Inflammatory macrophage treated with lipopolysaccharide for 1 hour (primary cell): ENCODE data around the gene DDC.
"Not testable (repeated sequence)": the region's sequence is repeated elsewhere in the genome, so short reads cannot be mapped to it uniquely, and the experiment has no call there.

ENCODE experiments used
- DNase-seq, 2 donors: peaks; one replicate each; pipeline ENCODE4 v3.0.0-alpha.2; 2020 to 2022

The DDC gene

DNA sequence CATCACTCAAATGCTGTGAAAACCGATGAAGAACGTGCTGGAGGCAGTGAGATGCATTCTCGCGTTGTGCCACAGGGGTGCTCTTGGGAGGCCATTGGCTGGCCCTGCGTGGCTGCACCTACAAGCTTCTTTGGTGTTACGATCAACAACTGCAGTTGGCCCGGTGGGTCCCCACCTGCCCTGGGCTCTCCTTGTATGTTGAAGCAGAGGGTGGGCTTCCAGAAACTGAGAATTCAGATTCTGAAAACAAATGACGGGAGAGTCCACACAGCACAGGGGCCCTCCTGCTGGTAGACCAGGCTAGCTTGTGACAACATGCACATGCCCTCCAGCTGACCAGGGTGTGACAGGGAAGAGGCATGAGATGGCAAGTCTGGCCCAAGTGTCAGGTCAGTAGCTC, 23.7 kb upstream of the DDC start:
- DNase-seq = no peak

DNA sequence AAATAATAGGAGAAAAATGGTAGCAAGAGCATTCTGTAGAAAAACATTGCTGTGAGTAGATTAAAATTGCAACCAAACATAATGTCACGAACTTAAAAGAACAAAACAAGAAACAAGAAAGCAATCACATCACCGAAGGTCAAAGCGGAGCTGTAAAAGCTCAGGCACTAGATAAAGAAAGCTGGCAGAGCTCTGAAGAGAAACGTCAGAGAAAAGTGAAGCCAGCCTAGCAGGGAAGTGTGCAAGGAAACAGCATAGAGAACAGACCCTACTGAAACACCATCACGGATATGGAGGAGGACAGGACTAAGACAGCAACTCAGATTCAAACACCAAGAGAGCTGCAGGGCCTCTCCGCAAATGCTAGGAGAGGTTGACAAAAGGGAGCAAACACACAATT, 22.5 kb upstream of the DDC start:
- no peak for DNase-seq

DNA sequence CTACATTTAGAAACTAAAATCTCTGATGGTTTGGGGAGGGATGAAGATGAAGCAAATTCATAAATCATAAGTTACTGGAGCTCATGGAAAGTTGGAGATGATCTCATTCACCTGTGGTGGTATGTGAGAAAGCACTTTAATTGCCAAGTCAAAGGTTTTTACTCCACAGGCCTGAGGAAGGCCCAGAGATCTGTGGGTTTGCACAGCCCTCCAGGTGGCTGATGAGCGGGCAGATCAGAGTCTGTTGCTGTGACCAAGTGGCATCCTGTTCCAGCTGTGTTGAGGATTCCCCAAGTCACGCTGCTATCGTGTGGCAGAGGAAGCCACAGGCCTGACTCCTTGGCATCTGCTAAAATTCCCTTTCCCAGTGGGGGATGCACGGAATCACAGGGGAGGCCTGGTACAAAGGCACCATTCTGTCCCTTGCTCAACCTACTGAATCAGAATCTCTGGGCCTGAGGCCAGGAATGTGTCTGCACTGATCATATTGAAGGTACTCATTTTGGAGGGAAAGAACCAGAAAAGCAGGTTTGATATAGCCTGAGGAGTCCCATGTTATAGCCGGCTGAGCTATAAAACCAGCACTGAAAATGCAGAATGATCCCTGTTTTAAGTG, 19.7 kb upstream of the DDC start:
- no peak for DNase-seq

DNA sequence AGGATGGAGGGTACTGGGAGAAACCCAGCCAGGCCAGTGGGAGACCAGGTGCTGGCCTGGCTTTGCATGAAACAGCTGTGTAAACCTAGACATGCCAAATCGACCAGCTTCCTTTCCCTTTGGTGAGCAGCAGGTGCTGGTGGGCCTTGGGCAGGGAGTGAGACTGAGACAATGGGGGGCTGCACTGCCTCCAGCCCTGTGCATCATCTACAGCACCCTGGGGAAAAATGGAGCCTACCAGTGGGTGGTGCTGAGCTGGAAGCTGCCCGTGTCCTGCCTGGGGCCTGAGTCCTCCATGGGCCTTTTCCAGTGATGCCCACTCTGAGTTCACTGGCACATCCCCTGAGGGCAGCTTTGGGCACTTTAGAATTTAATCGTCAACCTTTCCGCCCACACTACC, 19.2 kb upstream of the DDC start:
- DNase-seq = no peak

DNA sequence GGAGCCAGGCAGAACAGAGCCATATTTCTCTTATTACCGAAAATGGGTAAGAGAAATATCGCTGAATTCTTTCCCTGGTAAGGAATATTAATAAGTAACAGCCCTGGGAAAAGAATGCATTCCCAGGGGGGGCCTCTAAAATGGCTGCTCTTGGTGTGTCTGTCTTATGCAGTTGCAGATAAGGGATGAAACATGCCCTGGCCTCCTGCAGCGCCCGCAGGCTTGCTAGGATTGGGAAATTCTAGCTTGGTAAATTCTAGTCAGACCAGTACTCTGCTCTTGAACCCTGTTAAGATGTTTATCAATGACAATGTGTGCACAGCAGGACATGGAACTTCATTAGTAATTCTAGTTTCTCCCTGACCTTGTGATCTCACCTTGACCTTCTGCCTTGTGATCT, 18.1 kb upstream of the DDC start:
- not testable (repeated sequence) for DNase-seq

DNA sequence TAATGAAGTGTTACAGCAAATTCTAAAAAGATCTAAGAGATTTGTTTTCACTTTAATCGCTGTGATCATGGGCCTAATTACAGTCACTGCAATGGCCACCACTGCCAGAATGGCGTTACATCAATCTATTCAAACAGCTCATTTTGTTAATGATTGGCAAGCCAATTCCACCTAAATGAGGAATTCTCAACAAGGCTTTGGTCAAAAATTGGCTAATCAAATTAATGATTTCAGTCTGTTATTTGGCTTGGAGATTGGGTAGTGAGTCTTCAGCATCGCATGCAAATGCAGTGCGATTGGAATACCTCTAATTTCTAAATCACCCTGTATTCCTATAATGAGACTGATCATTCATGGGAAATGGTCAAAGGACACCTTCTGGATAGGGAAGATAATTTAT, 17.1 kb upstream of the DDC start:
- DNase-seq = not testable (repeated sequence)

DNA sequence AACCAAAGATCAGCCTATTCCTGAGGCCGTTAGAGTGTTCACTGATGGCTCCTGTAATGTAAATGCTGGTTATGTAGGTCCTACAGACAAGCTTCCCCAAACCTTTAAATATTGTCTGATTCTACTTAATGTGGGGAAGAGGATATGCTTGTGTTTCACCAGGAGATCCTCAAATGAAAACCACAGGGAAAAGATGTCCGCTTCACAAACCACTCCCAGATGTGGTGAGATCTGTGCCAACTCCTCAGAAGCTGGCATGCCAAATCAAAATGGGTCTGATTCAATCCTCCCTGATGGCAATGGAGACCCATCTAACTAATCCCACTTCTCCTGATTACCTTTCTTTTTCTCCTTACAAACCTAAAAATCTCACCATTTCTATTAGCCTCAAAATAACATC, 15.5 kb upstream of the DDC start:
- not testable (repeated sequence) for DNase-seq

DNA sequence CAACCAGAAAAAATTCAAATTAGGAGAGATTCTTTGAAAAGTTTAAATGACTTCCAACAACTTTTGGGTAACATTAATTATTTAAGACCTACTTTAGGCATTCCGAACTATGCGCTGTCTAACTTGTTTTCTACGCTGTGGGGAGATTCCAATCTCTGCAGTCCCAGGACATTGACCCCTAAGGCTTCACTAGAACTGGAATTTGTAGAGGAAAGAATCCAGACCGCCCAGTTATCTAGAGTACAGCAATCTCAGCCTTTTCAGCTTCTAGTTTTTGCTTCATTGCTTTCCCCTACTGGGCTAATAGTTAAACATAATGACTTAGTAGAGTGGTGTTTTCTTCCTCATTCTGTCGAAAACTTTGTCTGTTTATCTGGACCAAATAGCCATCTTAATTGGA, 14.9 kb upstream of the DDC start:
- DNase-seq = no peak

DNA sequence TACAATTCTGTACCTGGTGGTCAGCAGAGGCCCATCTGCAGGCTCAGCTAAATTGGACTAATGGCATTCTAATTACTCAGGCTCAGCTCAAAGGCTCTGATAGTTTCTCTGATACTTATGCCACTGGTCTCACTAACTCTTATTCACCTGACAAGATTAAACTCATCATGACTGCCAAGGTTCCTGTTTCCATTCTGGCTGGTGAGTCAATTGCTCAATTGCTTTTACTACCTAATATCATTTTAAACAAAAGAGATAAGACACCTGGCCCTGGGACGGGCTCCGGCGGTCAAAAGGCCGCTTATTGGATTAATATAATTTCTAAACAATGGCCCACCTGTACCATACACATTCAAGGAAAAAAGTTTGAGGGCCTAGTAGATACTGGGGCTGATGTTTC, 12.9 kb upstream of the DDC start:
- not testable (repeated sequence) for DNase-seq

DNA sequence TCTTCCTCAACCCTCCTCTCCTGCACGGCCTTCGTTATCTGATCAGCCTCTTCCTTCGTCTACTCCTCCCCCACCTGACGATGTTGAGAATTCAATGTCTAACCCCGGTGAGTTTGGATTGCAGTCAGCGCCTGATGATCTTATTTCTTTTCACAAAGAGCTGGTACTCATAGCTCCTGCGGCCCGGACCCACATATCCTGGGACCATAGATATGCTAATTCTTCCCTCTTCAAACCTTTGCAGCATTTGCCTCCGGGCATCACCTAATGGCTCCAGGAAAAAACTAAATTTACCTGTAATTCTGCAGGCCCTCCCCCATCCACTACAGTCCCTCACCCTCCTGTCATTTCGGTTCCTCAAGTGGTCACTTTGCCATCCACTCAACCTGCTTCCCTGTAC, 12.4 kb upstream of the DDC start:
- no peak for DNase-seq

DNA sequence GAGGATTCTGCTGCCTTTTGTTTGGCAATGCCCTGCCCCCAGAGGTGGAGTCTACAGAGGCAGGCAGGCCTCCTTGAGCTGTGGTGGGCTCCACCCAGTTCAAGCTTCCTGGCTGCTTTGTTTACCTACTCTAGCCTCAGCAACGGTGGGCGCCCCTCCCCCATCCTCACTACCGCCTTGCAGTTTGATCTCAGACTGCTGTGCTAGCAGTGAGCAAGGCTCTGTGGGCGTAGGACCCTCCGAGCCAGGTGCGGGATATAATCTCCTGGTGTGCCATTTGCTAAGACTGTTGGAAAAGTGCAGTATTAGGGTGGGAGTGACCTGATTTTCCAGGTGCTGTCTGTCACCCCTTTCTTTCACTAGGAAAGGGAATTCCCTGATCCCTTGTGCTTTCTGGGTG, 11.2 kb upstream of the DDC start:
- not testable (repeated sequence) for DNase-seq

DNA sequence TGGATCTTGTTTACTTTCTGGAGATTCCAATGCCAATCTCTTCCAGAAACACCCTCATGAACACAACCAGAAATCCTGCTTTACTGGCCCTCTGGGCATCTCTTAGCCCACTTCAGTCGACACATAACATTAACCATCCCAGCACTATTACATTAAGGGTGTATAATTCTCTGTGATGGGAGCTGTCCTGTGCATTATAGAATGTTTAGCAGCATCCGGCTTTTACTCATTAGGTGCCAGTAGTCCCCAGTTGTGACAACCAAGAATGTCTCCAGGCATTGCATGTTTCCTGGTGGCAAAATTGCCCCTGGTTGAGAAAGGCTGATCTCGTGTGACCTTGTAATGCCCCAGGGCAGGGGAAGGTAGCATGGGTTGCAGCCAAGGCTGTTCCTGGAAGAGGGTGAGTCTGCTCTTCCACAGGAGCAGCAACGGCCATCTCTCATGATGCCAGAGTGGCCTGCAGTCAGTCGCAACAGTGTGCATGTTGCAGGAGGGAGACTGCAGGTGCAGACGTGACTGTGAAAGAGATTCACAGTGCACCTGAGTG, 2.6 kb upstream of the DDC start:
- DNase-seq = no peak

DNA sequence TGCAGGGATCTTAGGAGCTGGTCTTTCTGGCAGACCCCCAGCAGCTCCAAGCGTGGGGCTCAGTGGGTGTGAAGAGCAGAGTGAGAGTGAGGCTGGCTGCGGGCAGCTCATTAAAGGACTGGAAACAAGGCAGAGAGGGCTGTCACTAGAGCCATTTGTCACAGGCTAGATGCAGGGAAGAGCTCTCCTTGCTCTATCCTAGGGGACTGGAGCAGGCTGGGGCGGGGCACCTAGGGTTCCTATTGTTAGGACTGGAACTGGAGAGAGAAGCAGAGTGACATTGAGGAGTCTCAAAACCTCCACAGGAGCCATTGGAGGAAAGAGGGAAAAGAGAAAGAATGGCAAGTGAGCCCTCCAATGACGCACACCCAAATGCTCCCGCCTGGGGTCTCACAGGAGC, 772 bp upstream of the DDC start:
- no peak for DNase-seq

DNA sequence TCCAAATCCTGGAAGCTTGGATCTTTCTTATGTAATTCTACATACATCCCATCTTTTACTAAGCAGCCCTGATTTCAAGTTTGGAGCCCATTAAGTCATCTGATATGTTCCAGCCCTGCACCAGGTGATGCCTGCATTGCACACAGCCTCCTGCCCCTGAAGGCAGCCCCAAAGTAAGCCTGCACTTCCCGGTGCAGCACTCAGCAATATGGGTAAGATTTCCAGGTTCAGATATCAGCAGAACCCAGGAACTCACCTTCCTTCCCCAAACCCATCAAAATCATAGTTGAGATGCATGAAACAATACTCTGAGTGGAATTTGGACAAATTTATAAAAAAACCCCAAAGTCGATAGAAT, 333 bp upstream of the DDC start:
- no peak for DNase-seq

DNA sequence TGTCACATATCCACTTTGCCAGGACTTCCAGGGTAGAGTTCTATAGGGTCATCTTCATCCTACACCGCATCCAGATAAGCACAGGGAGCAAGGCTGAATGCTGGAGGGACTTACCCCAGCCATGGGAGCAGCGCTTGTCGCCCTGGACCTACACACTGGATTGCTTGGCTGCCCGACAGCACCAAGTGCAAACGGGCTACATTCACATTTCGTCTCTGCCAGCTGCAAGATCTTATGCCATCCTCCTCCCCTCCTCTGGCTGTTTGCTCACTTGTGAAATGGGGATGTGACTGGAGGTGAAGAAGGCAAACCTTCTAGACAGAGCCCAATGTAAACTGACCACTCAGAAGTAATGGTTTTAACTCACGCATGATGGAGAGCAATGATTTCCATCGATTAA, 1.0 kb downstream of the DDC start:
- no peak for DNase-seq

DNA sequence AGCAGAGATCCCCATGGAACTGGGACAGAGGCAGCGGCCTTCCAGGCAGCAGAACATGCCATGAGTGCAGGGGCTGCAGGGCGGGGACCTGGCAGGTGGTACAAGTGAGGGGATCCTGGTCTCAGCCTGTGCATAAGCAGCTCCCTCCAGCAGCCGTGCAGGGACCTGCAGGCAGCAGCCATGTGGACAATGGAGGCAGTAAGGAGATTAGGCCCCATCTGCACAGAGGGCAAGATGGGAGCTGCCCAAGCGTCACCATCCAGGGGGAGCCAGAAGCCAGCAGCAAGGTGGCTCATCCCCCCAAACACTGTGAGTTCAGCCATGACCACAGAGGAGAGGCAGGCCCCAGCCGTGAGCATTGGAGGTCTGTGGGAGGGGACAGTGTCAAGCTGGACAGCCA, 3.1 kb downstream of the DDC start:
- no peak for DNase-seq

DNA sequence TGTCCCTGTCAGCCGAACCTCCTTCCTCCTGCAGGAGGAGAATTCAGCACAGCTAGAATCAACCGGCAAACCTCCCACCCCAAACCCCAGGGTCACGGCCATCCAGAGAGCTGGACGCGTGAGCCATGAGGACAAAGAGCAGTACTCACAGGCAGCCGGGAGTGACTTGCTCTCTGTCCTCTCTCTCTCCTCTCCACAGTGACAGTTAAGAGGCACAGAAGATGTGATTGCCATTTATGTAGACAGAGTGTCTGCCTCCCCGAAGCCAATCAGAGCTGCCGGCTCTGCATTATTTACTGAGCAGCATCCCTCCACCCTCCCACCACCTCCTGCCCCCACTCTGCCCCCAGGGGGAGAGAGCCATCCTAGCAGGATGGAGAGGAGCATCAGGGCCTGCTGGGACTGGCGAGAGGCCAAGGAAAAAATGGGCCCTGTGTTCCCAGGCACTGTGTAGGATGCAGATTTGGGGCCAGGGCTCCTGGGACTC, 4.3 kb downstream of the DDC start:
- no peak for DNase-seq

DNA sequence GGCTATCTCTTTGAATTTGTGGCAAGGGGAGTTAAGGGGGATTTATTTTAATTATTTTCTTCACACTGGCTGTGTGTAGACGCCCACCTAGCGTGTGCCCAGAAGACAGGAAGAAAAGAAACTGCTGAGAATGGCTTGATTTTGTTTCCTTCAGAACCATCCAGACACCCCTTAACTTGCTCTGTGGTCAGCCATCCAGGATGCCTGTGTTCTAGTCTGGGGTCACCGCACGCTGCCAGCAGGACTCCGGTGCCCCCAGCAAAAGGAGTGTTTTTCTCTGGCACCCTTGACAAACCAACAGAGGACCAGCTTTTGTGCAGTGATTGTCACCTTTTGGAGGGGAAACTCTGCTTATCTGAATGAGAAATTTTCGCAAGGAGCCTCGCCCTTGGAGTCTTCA, 5.3 kb downstream of the DDC start:
- DNase-seq = no peak

DNA sequence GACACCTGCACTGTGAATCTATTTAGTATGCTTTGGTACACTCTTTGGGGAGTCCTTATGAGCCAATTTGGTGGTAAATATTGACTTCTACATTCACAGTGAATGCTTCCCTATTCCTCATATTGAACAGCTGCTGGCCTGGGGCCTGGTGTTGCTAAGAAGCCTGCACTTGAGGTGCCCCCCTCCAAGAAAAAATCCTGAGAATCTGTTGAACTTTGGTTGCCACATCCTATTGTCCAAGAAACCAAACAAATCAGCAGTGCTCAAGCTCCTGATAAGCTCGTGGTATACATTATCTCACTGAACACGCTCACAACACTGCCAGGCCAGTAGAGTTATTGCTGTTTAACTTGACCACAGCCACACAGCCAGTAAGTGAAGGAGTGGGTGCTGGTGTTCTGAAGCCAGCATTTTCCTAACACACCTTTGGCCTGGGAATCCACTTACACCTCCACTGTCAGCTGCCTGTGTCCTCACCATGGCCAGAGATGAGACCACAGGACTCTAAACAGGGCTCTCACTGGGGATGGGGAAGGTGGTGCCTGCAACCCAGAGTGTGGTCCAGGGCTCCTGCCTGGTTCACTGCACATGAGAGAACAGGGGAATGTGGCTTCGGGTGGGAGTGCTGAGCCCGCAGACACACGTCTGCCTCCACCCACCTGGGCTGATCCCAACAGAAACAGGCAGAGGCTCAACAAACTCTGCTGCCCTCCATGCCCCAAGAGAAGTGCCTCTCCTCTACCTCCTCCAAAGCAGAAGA, 6.7 kb downstream of the DDC start:
- DNase-seq = no peak

DNA sequence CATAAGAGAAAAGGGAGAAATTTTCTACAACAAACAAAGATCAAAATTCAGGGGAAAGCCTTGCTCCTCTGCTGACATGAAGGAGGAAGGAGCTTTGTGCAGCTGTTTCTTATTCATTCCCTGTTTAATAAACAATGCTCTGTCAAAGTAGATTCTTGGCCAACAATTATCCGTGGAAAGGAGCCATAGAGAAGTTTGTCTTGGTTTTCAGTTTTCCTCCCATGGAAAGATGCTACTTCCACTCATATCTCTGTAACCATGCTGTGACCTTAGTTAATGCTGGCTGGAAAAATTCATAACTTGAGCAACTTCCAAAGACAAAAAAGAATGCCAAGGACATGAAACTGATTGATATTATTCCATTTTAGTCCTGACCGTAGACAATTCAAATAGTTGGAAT, 8.1 kb downstream of the DDC start:
- no peak for DNase-seq

DNA sequence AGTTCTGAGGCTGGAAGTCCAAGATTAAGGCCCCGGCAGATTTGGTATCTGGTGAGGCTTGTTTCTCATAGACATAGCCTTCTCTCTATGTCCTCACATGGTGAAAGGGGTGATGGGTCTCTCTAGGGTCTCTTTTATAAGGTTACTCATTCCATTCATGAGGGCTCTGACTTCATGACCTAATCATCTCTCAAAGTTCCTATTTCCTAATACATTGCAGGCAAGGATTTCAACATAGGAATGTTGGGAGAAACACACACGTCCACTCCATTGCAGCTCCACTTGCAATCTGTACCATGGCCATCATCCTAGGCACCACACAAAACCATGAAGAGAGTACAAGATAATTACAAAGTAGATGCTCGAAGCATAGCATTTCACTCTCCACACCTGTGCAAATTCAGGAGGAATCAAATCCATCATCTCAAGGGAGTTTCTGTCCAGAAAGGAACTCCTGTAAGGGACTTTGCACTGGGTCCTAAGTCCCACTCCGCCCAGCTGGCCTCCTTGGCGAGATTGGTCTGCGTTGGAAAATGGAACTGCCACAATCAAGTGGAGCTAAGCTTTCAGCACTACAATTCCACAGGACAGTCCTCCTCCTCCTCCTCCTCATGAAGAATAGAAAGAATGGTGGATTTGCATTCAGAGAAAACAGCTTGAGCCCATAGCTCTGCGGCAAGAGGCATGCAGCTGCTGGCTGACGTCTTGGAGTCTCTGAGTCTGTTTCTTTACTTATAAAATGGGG, 8.8 kb downstream of the DDC start:
- DNase-seq = no peak

DNA sequence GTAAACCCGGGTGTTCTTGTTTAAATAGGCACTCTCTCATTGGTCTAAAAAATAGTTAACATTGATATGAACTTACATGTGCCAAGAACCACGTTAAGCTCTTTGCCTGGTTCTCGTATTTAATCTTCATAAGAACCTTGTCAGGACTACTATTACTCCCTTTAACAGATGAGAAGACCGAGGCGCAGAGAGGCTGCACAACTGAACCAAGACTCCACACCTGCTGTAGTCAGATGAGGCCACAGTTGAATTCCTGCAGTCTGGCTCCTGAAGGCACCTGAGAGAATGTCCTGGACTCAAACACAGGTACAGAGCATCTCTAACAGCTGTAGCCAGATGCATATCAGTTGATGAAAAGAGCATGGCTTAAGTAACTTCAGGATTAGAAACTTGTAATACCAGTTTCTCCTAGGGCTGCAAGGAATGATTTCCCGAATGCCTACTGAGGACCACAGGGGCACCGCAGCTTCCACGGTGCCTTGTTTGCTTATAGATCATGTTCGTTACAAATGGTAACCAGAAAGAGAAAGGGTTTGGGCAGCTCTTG, 9.5 kb downstream of the DDC start:
- DNase-seq = no peak
